ENCODE measurements around the gene KIAA1217. TPM values are rescaled to one million over a fixed set of nuclear protein-coding genes. Genes with fewer than 3 reads are reported as not detected.

Gene KIAA1217
- total and polyA plus RNA-seq, 2 of the 8 experiments (the other 6 are each of a cell fraction or from before 2014, with no cell fraction given), result 4.5 to 15.6 TPM

GRCh38 chr10:24370877-24371276, 161.9 kb downstream of the KIAA1217 start:
- H3K79me1 ChIP-seq (ENCODE audit: low read depth, low read length), result no peaks in the 10 kb centered on the region; the same call in 1 of the 2 replicates
- H4K5ac ChIP-seq (ENCODE audit: insufficient read length, low read depth, low read length), result no peak overlapping the region
- H2BK15ac ChIP-seq (ENCODE audit: low read length), result peak overlapping the region; percentile 95; the same call in 1 of the 2 replicates
- no peak overlapping the region for H3K23ac ChIP-seq (ENCODE audit: insufficient read length)
- TF ChIP-seq BCL11A (IDR thresholded peaks at IDR 0.05; ENCODE audit: low read depth in 2 of 2, low read length in 2 of 2) (no peak), KDM5A (IDR thresholded peaks at IDR 0.05; ENCODE audit: low read length) (no peak), YY1 (IDR thresholded peaks at IDR 0.05; ENCODE audit: low read depth, low read length) (no peak), ASH2L (IDR thresholded peaks at IDR 0.05; ENCODE audit: low read length) (no peak), RBBP5 (IDR thresholded peaks at IDR 0.05; ENCODE audit: borderline replicate concordance, low read depth, low read length) (no peak), MAFK (IDR thresholded peaks at IDR 0.05; ENCODE audit: low read depth, low read length) (no peak), FOSL1 (IDR thresholded peaks at IDR 0.05; ENCODE audit: insufficient read depth, low read depth, low read length) (no peak), SP4 (IDR thresholded peaks at IDR 0.05; ENCODE audit: low read length) (no peak), SIN3A (conservative IDR thresholded peaks at IDR 0.05 in 1 of 2, IDR thresholded peaks at IDR 0.05 in 1 of 2; ENCODE audit: low read depth in 1 of 2, low read length in 2 of 2) (no peak), JUN (IDR thresholded peaks at IDR 0.05; ENCODE audit: low read depth, low read length) (no peak), JUND (IDR thresholded peaks at IDR 0.05; ENCODE audit: low read length) (no peak)
- CTCF ChIA-PET (ENCODE audit: partially characterized antibody), result interaction anchor here (0.9 to 5.8 kb wide), 4 partner anchors 9 to 134 kb away, joined by 3 to 23 read pairs (median 6); no protein-coding TSS in a partner anchor
- no peaks in the 10 kb centered on the region; the same call in 1 of the 2 replicates for H3K23me2 ChIP-seq (ENCODE audit: low read depth, low read length)
- H2BK20ac ChIP-seq (ENCODE audit: low read length), result no peak overlapping the region; the same call in 1 of the 2 replicates
- H3K79me2 ChIP-seq (ENCODE audit: control insufficient read depth in 1 of 2, insufficient read depth in 2 of 2, low read length in 2 of 2), result no peaks in the 10 kb centered on the region
- no peak overlapping the region for H3K56ac ChIP-seq (replicated peaks; ENCODE audit: insufficient read length, low read depth, low read length)
- no peaks in the 10 kb centered on the region for H3K27me3 ChIP-seq (replicated peaks in 1 of 4; ENCODE audit: control insufficient read depth in 3 of 4, extremely low read depth in 1 of 4, insufficient read depth in 3 of 4, low read length in 3 of 4)
- H3K4me3 ChIP-seq (ENCODE audit: extremely low read depth in 1 of 4, insufficient read depth in 2 of 4, low read depth in 3 of 4, low read length in 4 of 4), result no peak overlapping the region
- peaks cover 3 to 11% (median 9%) of the 10 kb centered on the region in 4 experiments; a peak in 6 of 7 replicates for H3K4me1 ChIP-seq (replicated peaks in 1 of 4; ENCODE audit: control insufficient read depth in 3 of 4, insufficient read depth in 4 of 4, low read length in 3 of 4)
- H2BK12ac ChIP-seq (ENCODE audit: low read depth, low read length), result no peak overlapping the region; the same call in 1 of the 2 replicates
- no peak overlapping the region for H2BK120ac ChIP-seq (replicated peaks; ENCODE audit: low read depth, low read length)
- H4K20me1 ChIP-seq (replicated peaks in 1 of 2; ENCODE audit: control insufficient read depth in 1 of 2, insufficient read depth in 2 of 2, low read length in 2 of 2), result no peaks in the 10 kb centered on the region
- H3K4ac ChIP-seq (replicated peaks; ENCODE audit: insufficient read length, low read depth, low read length), result no peak overlapping the region
- FAIRE-seq (no peak), DNase-seq (ENCODE audit: low read depth in 1 of 2, low spot score in 2 of 2) (no peak)
- WGBS, 2 experiments (ENCODE audit: extremely low coverage in 1 of 2, insufficient coverage in 1 of 2, insufficient read length in 1 of 2, insufficient replicate concordance in 2 of 2, low coverage in 1 of 2, low lambda C conversion rate in 2 of 2, missing lambda C conversion rate in 1 of 2), result 86% methylated on average over 4 of the region's 4 CpGs; no CpG with 5 or more reads in 1 of the 2 experiments
- no peak overlapping the region for H3K18ac ChIP-seq (ENCODE audit: extremely low read depth, low read length)
- no peak overlapping the region for H2BK5ac ChIP-seq (ENCODE audit: low read depth, low read length)
- H2AK5ac ChIP-seq (ENCODE audit: low read depth, low read length), result peak overlapping the region; percentile 95; the same call in 1 of the 2 replicates
- no peak overlapping the region for H3K4me2 ChIP-seq (ENCODE audit: insufficient read depth in 1 of 2, low read depth in 2 of 2, low read length in 2 of 2)
- H3K9me3 ChIP-seq (ENCODE audit: insufficient read depth in 2 of 2, low read depth in 1 of 2, low read length in 1 of 2), result peaks cover 7 to 11% of the 10 kb centered on the region in 2 experiments; a peak in 3 of 4 replicates
- POLR2A ChIA-PET (ENCODE audit: partially characterized antibody), result interaction anchor here (0.9 kb wide), 1 partner anchor 13 kb away, joined by 4 read pairs; no protein-coding TSS in a partner anchor
- H3K27ac ChIP-seq (ENCODE audit: low read depth, low read length), result no peak overlapping the region
- H3K36me3 ChIP-seq (ENCODE audit: control insufficient read depth in 2 of 4, insufficient read depth in 4 of 4, low read length in 3 of 4), result 0 out of 8 replicates have a peak, but pooled peaks cover 0 to 2% (median 0%) of the 10 kb centered on the region in 4 experiments
- no peak overlapping the region for H4K91ac ChIP-seq (replicated peaks; ENCODE audit: insufficient read length, low read length)
- no peak overlapping the region for H3K14ac ChIP-seq (ENCODE audit: insufficient read length)
- H4K8ac ChIP-seq (ENCODE audit: extremely low read depth, insufficient read depth, low read length), result no peak overlapping the region
- no peak overlapping the region for H2AFZ ChIP-seq (ENCODE audit: low read length)
- no peak overlapping the region for H3K9ac ChIP-seq (replicated peaks in 1 of 4; ENCODE audit: extremely low read depth in 1 of 4, low read depth in 3 of 4, low read length in 3 of 4)

All from H1 (cell line).